ENCODE measurements around the gene LRP1. TPM values are rescaled to one million over a fixed set of nuclear protein-coding genes. Genes with fewer than 3 reads are reported as not detected.
A peak's percentile ranks its signal among the peaks of the same experiment; 100 is the strongest.

LRP1 gene
- total RNA-seq, 2 donors from 2014 or later = 107 to 123 TPM

- Histone ChIP-seq H3K9ac (ENCODE audit: low read depth in 2 of 2, low read length in 2 of 2) (no peak overlapping the region), H3K27ac (no peak overlapping the region), H3K4me3 (no peak overlapping the region), H3K27me3 (no peaks in the 10 kb centered on the region), H3K4me1 (no peaks in the 10 kb centered on the region), H3K9me3 (no peaks in the 10 kb centered on the region), H3K36me3 (peaks cover 10% of the 10 kb centered on the region)
- intact Hi-C loops (cut with DNase I) = no loop called here
- no peak for DNase-seq
- TF ChIP-seq CTCF (IDR thresholded peaks at IDR 0.05) = no peak
These were observed 43.4 kb downstream of the LRP1 start for GRCh38 chr12:57171668-57172067.

GRCh38 chr12:57173089-57173488 lies 44.8 kb downstream of the LRP1 start:
- intact Hi-C loops (cut with DNase I) = no loop called here
- Histone ChIP-seq H3K4me3 (no peak overlapping the region), H3K9ac (ENCODE audit: low read depth in 2 of 2, low read length in 2 of 2) (no peak overlapping the region), H3K36me3 (peaks cover 10% of the 10 kb centered on the region), H3K27ac (no peak overlapping the region), H3K27me3 (no peaks in the 10 kb centered on the region), H3K9me3 (no peaks in the 10 kb centered on the region), H3K4me1 (no peaks in the 10 kb centered on the region)
- no peak for DNase-seq
- peak; percentile 37 for TF ChIP-seq CTCF (IDR thresholded peaks at IDR 0.05)

- no peak for DNase-seq
- peaks cover 10% of the 10 kb centered on the region for H3K36me3 ChIP-seq
- no peak overlapping the region for H3K9ac ChIP-seq (ENCODE audit: low read depth in 2 of 2, low read length in 2 of 2)
- no peaks in the 10 kb centered on the region for H3K27me3 ChIP-seq
- no peak overlapping the region for H3K4me3 ChIP-seq
- intact Hi-C loops (cut with DNase I) = no loop called here
- H3K4me1 ChIP-seq = no peaks in the 10 kb centered on the region
- no peaks in the 10 kb centered on the region for H3K9me3 ChIP-seq
- TF ChIP-seq CTCF (IDR thresholded peaks at IDR 0.05) = no peak
- H3K27ac ChIP-seq = no peak overlapping the region
These were observed 45.4 kb downstream of the LRP1 start for GRCh38 chr12:57173683-57174082.

- Histone ChIP-seq H3K27ac (no peak overlapping the region), H3K36me3 (peaks cover 1% of the 10 kb centered on the region), H3K27me3 (no peaks in the 10 kb centered on the region), H3K9me3 (no peaks in the 10 kb centered on the region), H3K9ac (ENCODE audit: low read depth in 2 of 2, low read length in 2 of 2) (peak overlapping the region; percentile 9 to 30), H3K4me3 (no peak overlapping the region), H3K4me1 (no peaks in the 10 kb centered on the region)
- TF ChIP-seq CTCF (IDR thresholded peaks at IDR 0.05) = peak; percentile 61
- DNase-seq = peak; percentile 85
- intact Hi-C loops (cut with DNase I) = no loop called here
These were observed 47.3 kb downstream of the LRP1 start for GRCh38 chr12:57175428-57176138.

- peak; percentile 26 for TF ChIP-seq CTCF (IDR thresholded peaks at IDR 0.05)
- no peaks in the 10 kb centered on the region for H3K4me1 ChIP-seq
- no peaks in the 10 kb centered on the region for H3K9me3 ChIP-seq
- H3K27ac ChIP-seq = no peak overlapping the region
- intact Hi-C loops (cut with DNase I) = no loop called here
- H3K36me3 ChIP-seq = no peaks in the 10 kb centered on the region
- H3K4me3 ChIP-seq = no peak overlapping the region
- H3K27me3 ChIP-seq = no peaks in the 10 kb centered on the region
- no peak overlapping the region for H3K9ac ChIP-seq (ENCODE audit: low read depth in 2 of 2, low read length in 2 of 2)
- DNase-seq = no peak
These were observed 47.8 kb downstream of the LRP1 start for GRCh38 chr12:57176139-57176477.
